DOHH2 (cell line): Measurements from ENCODE around the gene POLE4.

Experiments
- H3F3A ChIP-seq: fragments of 200-600 bp; sonication (generic), shearing (Covaris generic); 2 replicates; pipeline ENCODE4 v1.6.0; 2016; ENCODE audit warnings: antibody characterized with exemption, mild to moderate bottlenecking; ENCODE audit not compliant: control insufficient read depth, insufficient read depth
- H3K27ac ChIP-seq: fragments of 200-600 bp; sonication (generic); 2 replicates; pipeline ENCODE4 v1.5.1; 2014; ENCODE audit warnings: low read depth, mild to moderate bottlenecking, low read length, moderate library complexity
- H3K27me3 ChIP-seq: fragments of 200-600 bp; sonication (generic); 2 replicates; pipeline ENCODE4 v1.6.1; 2014; ENCODE audit warnings: mild to moderate bottlenecking, low read length, mixed read lengths; ENCODE audit not compliant: control insufficient read depth
- H3K36me3 ChIP-seq: fragments of 200-600 bp; sonication (generic); 2 replicates; pipeline ENCODE4 v1.6.1; 2014; ENCODE audit warnings: mild to moderate bottlenecking, low read length, moderate library complexity, mixed read lengths; ENCODE audit not compliant: control insufficient read depth
- H3K4me1 ChIP-seq: fragments of 200-600 bp; sonication (generic); 2 replicates; pipeline ENCODE4 v1.6.1; 2014; ENCODE audit warnings: mild to moderate bottlenecking, low read length, mixed read lengths; ENCODE audit not compliant: control insufficient read depth
- H3K4me2 ChIP-seq: fragments of 200-600 bp; sonication (generic); 2 replicates; pipeline ENCODE4 v1.6.0; 2014; ENCODE audit warnings: mild to moderate bottlenecking, low read length, moderate library complexity
- H3K4me3 ChIP-seq: fragments of 200-600 bp; sonication (generic); 2 replicates; pipeline ENCODE4 v1.5.1; 2014; ENCODE audit warnings: mild to moderate bottlenecking, low read length, mixed read lengths
- H3K79me2 ChIP-seq: fragments of 200-600 bp; sonication (generic); 2 replicates; pipeline ENCODE4 v1.6.1; 2014; ENCODE audit warnings: mild to moderate bottlenecking, low read length, mixed read lengths; ENCODE audit not compliant: control insufficient read depth
- H3K9me2 ChIP-seq: fragments of 200-600 bp; sonication (generic); replicated peaks from 2 replicates; pipeline ENCODE4 v1.6.1; 2014; ENCODE audit warnings: mild to moderate bottlenecking, low read length, mixed read lengths; ENCODE audit not compliant: control insufficient read depth
- H3K9me3 ChIP-seq: fragments of 200-600 bp; sonication (generic); 2 replicates; pipeline ENCODE4 v1.6.1; 2014; ENCODE audit warnings: antibody characterized with exemption, low read length, mixed read lengths; ENCODE audit not compliant: control insufficient read depth, insufficient read depth
- H4K20me1 ChIP-seq: fragments of 200-600 bp; sonication (generic); 2 replicates; pipeline ENCODE4 v1.6.0; 2014; ENCODE audit warnings: low read depth, mild to moderate bottlenecking, antibody characterized with exemption, low read length, moderate library complexity; ENCODE audit not compliant: control insufficient read depth, insufficient read depth
- EZH2phosphoT487 ChIP-seq: fragments of 200-600 bp; sonication (generic); IDR thresholded peaks from 2 replicates; pipeline ENCODE4 v1.6.1; 2017; ENCODE audit warnings: borderline replicate concordance, mild to moderate bottlenecking, antibody characterized with exemption, low read length, moderate library complexity, mixed read lengths
- TF ChIP-seq, protein P1 (sequence below): fragments of 200-600 bp; sonication (generic); IDR thresholded peaks from one replicate; pipeline ENCODE4 v1.5.1; 2014; ENCODE audit warnings: antibody characterized with exemption, mild to moderate bottlenecking, low read depth, low read length; ENCODE audit not compliant: poor library complexity, severe bottlenecking

POLE4 gene

DNA sequence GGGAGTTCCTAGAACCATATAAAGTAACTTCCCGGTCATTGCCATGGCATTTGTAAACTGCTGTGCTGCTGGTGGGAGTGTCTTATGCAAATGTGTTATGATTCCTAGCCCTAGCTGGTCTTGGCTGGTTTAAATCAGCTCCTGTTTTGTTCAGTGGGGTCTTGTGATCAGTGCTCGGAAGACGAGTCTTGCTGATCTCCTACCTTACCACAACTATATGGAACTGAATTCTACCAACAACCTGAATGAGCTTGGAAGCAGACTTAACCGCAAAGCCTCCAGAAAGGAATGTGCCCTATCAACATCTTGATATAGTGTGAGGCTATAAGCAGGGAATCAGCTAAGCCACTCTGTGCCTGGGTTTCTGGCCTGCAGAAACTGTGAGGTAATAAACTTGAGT lies 33.5 kb downstream of the POLE4 start:
- Histone ChIP-seq H3K4me2 (no peak overlapping the region), H3K4me1 (peaks cover 3% of the 10 kb centered on the region; the same call in 1 of the 2 replicates), H3K36me3 (no peaks in the 10 kb centered on the region)

GRCh38 chr2:74999468-74999867 lies 41.0 kb downstream of the POLE4 start:
- Histone ChIP-seq H3K79me2 (no peaks in the 10 kb centered on the region), H3K9me2 (no peaks in the 10 kb centered on the region), H3K27me3 (no peaks in the 10 kb centered on the region), H4K20me1 (no peaks in the 10 kb centered on the region), H3K36me3 (no peaks in the 10 kb centered on the region), H3K4me1 (no peaks in the 10 kb centered on the region), H3K27ac (no peak overlapping the region), H3K9me3 (no peaks in the 10 kb centered on the region), H3F3A (no peaks in the 10 kb centered on the region), H3K4me3 (no peak overlapping the region), H3K4me2 (no peak overlapping the region)
- TF ChIP-seq, protein P1, sequence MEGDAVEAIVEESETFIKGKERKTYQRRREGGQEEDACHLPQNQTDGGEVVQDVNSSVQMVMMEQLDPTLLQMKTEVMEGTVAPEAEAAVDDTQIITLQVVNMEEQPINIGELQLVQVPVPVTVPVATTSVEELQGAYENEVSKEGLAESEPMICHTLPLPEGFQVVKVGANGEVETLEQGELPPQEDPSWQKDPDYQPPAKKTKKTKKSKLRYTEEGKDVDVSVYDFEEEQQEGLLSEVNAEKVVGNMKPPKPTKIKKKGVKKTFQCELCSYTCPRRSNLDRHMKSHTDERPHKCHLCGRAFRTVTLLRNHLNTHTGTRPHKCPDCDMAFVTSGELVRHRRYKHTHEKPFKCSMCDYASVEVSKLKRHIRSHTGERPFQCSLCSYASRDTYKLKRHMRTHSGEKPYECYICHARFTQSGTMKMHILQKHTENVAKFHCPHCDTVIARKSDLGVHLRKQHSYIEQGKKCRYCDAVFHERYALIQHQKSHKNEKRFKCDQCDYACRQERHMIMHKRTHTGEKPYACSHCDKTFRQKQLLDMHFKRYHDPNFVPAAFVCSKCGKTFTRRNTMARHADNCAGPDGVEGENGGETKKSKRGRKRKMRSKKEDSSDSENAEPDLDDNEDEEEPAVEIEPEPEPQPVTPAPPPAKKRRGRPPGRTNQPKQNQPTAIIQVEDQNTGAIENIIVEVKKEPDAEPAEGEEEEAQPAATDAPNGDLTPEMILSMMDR, result no peak
- TF ChIP-seq EZH2phosphoT487, result no peak

More for the DNA sequence above, 33.5 kb downstream of the POLE4 start:
- no peaks in the 10 kb centered on the region for H3K9me2 ChIP-seq
- H4K20me1 ChIP-seq, result no peaks in the 10 kb centered on the region
- H3F3A ChIP-seq, result no peaks in the 10 kb centered on the region
- H3K4me3 ChIP-seq, result no peak overlapping the region
- H3K9me3 ChIP-seq, result no peaks in the 10 kb centered on the region
- H3K27ac ChIP-seq, result no peak overlapping the region
- no peaks in the 10 kb centered on the region for H3K79me2 ChIP-seq
- TF ChIP-seq, protein P1, result no peak
- TF ChIP-seq EZH2phosphoT487, result no peak
- H3K27me3 ChIP-seq, result no peaks in the 10 kb centered on the region

DNA sequence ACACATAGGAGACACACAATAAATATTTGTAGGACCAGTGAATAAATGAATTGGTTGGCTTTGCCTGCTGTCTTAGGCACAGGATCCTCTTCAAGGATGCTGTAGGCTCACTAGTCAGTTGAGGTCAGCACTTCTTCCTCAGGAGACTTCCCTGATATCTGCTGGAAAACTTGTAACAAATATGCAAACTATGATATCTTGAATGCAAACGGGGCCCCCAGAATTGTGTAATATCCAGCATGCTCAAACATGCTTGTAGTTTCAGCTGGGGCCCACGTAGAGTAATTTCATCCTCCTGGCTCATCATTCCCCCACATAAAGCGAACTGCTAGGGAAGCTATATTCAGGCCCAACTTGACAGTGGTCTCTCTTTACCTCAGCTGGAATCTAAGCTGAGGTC lies 43.6 kb downstream of the POLE4 start:
- Histone ChIP-seq H3K27me3 (no peaks in the 10 kb centered on the region), H3K4me3 (no peak overlapping the region), H3K27ac (no peak overlapping the region), H3K9me3 (no peaks in the 10 kb centered on the region), H3K4me2 (no peak overlapping the region), H3K36me3 (no peaks in the 10 kb centered on the region), H3F3A (no peaks in the 10 kb centered on the region), H3K4me1 (no peaks in the 10 kb centered on the region), H3K79me2 (no peaks in the 10 kb centered on the region), H3K9me2 (no peaks in the 10 kb centered on the region), H4K20me1 (no peaks in the 10 kb centered on the region)
- TF ChIP-seq, protein P1, result no peak
- TF ChIP-seq EZH2phosphoT487, result no peak
